Muscle of leg (tissue), 11 donors: Measurements from ENCODE around the gene OST4. TPM values are rescaled to one million over a fixed set of nuclear protein-coding genes. Genes with fewer than 3 reads are reported as not detected.
A peak's percentile ranks its signal among the peaks of the same experiment; 100 is the strongest.
"Not testable (repeated sequence)": the region's sequence is repeated elsewhere in the genome, so short reads cannot be mapped to it uniquely, and the experiment has no call there.

ENCODE experiments used
- DNase-seq: peaks from one replicate; pipeline ENCODE4 v3.0.0; 2013
- H3K27ac ChIP-seq: one replicate; pipeline ENCODE4 v1.5.1; 2013; ENCODE audit warnings: mild to moderate bottlenecking, low read length, control low read depth
- H3K27me3 ChIP-seq: one replicate; pipeline ENCODE4 v1.6.1; 2013; ENCODE audit warnings: low read length; ENCODE audit not compliant: control insufficient read depth, insufficient read depth
- H3K36me3 ChIP-seq: one replicate; pipeline ENCODE4 v1.6.1; 2013; ENCODE audit warnings: low read length; ENCODE audit not compliant: control insufficient read depth, insufficient read depth
- H3K4me1 ChIP-seq: one replicate; pipeline ENCODE4 v1.6.1; 2013; ENCODE audit warnings: low read length; ENCODE audit not compliant: control insufficient read depth, insufficient read depth
- H3K4me3 ChIP-seq: one replicate; pipeline ENCODE4 v1.5.1; 2013; ENCODE audit warnings: low read length, control low read depth
- H3K9me3 ChIP-seq: replicated peaks from 2 replicates; pipeline ENCODE4 v1.6.1; 2013; ENCODE audit warnings: low read depth, low read length; ENCODE audit not compliant: control insufficient read depth
- WGBS: methylation state at CpG from one replicate; pipeline ENCODE4 v1.1.5; 2013; ENCODE audit warnings: missing lambda C conversion rate; ENCODE audit not compliant: insufficient coverage; 5-methylcytosine and 5-hydroxymethylcytosine counted together
- polyA plus RNA-seq, 8 donors: library from polyadenylated mRNA; unstranded; fragments of 120-200 nt; gene quantifications; one replicate each; pipeline versions ENCODE4 v1.2.1 to v1.2.3, GENCODE V29; 2013; ENCODE audit warnings: inconsistent platforms in 1 of 8, low replicate concordance in 1 of 8; ENCODE audit not compliant: insufficient read length in 8 of 8, insufficient read depth in 1 of 8
- total RNA-seq: library from RNA; stranded (reverse); fragments of 120-200 nt; gene quantifications from one replicate; pipeline ENCODE4 v1.2.4, GENCODE V29; 2013

Gene OST4
- total and polyA plus RNA-seq, 9 donors, result 216 to 376 (median 257) TPM

- Histone ChIP-seq H3K36me3 (peaks cover 14% of the 10 kb centered on the region), H3K9me3 (no peaks in the 10 kb centered on the region), H3K27ac (peak overlapping the region; percentile 84), H3K4me1 (peaks cover 91% of the 10 kb centered on the region), H3K4me3 (peak overlapping the region; percentile 49), H3K27me3 (no peaks in the 10 kb centered on the region)
- WGBS, result 29% methylated on average over 5 of the region's 14 CpGs
- no peak for DNase-seq
These were observed 8.0 kb upstream of the OST4 start for GRCh38 chr2:27079233-27080139.

GRCh38 chr2:27078267-27079194 lies 7.1 kb upstream of the OST4 start, which contains the start of gene EMILIN1:
EMILIN1 (plus strand) TSS chr2:27078615; CDS start chr2:27079066, 451 bp downstream.
- no peaks in the 10 kb centered on the region for H3K27me3 ChIP-seq
- H3K9me3 ChIP-seq, result no peaks in the 10 kb centered on the region
- peak within 1 kb of the TSS; percentile 84 for H3K27ac ChIP-seq
- H3K36me3 ChIP-seq, result peaks cover 10% of the 10 kb centered on the region
- H3K4me1 ChIP-seq, result peaks cover 91% of the 10 kb centered on the region
- H3K4me3 ChIP-seq, result peak within 1 kb of the TSS; percentile 49
- DNase-seq, result peak; percentile 99
- 1% methylated on average over 36 of the region's 41 CpGs for WGBS

GRCh38 chr2:27077231-27077630 lies 5.8 kb upstream of the OST4 start:
- Histone ChIP-seq H3K4me3 (no peak overlapping the region), H3K9me3 (no peaks in the 10 kb centered on the region), H3K27ac (peak overlapping the region; percentile 75), H3K4me1 (peaks cover 89% of the 10 kb centered on the region), H3K27me3 (no peaks in the 10 kb centered on the region), H3K36me3 (peaks cover 3% of the 10 kb centered on the region)
- 75% methylated on average over 7 of the region's 7 CpGs for WGBS
- DNase-seq, result no peak

GRCh38 chr2:27076323-27076722 lies 4.9 kb upstream of the OST4 start:
- DNase-seq, result no peak
- H3K27ac ChIP-seq, result peak overlapping the region; percentile 20
- no peak overlapping the region for H3K4me3 ChIP-seq
- H3K4me1 ChIP-seq, result peaks cover 84% of the 10 kb centered on the region
- no peaks in the 10 kb centered on the region for H3K27me3 ChIP-seq
- H3K36me3 ChIP-seq, result no peaks in the 10 kb centered on the region
- WGBS, result 50% methylated on average over 1 of the region's 4 CpGs
- no peaks in the 10 kb centered on the region for H3K9me3 ChIP-seq

GRCh38 chr2:27075566-27075871 lies 4.1 kb upstream of the OST4 start:
- 72% methylated on average over 2 of the region's 6 CpGs for WGBS
- H3K36me3 ChIP-seq, H3K27me3 ChIP-seq, H3K9me3 ChIP-seq, H3K4me3 ChIP-seq, DNase-seq: not testable (repeated sequence)
- peaks cover 79% of the 10 kb centered on the region for H3K4me1 ChIP-seq
- H3K27ac ChIP-seq, result peak overlapping the region; percentile 56

- H3K27ac ChIP-seq, result peak overlapping the region; percentile 56
- no peak overlapping the region for H3K4me3 ChIP-seq
- H3K36me3 ChIP-seq, result peaks cover 2% of the 10 kb centered on the region
- WGBS, result 55% methylated on average over 3 of the region's 4 CpGs
- H3K9me3 ChIP-seq, result no peaks in the 10 kb centered on the region
- no peaks in the 10 kb centered on the region for H3K27me3 ChIP-seq
- peaks cover 79% of the 10 kb centered on the region for H3K4me1 ChIP-seq
- peak; percentile 67 for DNase-seq
These were observed 3.5 kb upstream of the OST4 start for GRCh38 chr2:27074738-27075565.

- Histone ChIP-seq H3K9me3 (no peaks in the 10 kb centered on the region), H3K27ac (peak overlapping the region; percentile 9), H3K4me1 (peaks cover 75% of the 10 kb centered on the region), H3K4me3 (no peak overlapping the region), H3K27me3 (no peaks in the 10 kb centered on the region), H3K36me3 (peaks cover 13% of the 10 kb centered on the region)
- WGBS, result 55% methylated on average over 2 of the region's 2 CpGs
- no peak for DNase-seq
These were observed 2.3 kb upstream of the OST4 start for GRCh38 chr2:27073782-27074181.

- 15% methylated on average over 2 of the region's 5 CpGs for WGBS
- H3K9me3 ChIP-seq, result no peaks in the 10 kb centered on the region
- no peaks in the 10 kb centered on the region for H3K27me3 ChIP-seq
- H3K36me3 ChIP-seq, result peaks cover 21% of the 10 kb centered on the region
- H3K27ac ChIP-seq, result peak overlapping the region; percentile 98
- no peak overlapping the region for H3K4me3 ChIP-seq
- DNase-seq, result peak; percentile 69
- H3K4me1 ChIP-seq, result peaks cover 73% of the 10 kb centered on the region
These were observed 1.5 kb upstream of the OST4 start for GRCh38 chr2:27072920-27073319.

- WGBS, result 3% methylated on average over 12 of the region's 34 CpGs
- no peaks in the 10 kb centered on the region for H3K9me3 ChIP-seq
- H3K4me1 ChIP-seq, result peaks cover 67% of the 10 kb centered on the region
- peaks cover 25% of the 10 kb centered on the region for H3K36me3 ChIP-seq
- DNase-seq, result peak; percentile 88
- peak overlapping the region; percentile 70 for H3K4me3 ChIP-seq
- H3K27ac ChIP-seq, result peak overlapping the region; percentile 98
- no peaks in the 10 kb centered on the region for H3K27me3 ChIP-seq
These were observed 756 bp upstream of the OST4 start for GRCh38 chr2:27071990-27072830.
